ENCODE data around the gene HLA-DOA. TPM values are rescaled to one million over a fixed set of nuclear protein-coding genes. Genes with fewer than 3 reads are reported as not detected.

HLA-DOA gene
- total RNA-seq, 1 experiment from 2014 or later, result not detected

GRCh38 chr6:33000055-33000454 lies 9.3 kb downstream of the HLA-DOA start:
- Histone ChIP-seq H3K4me3 (ENCODE audit: low read depth, low read length) (no peak overlapping the region), H3K4me1 (no peaks in the 10 kb centered on the region), H3K9me3 (no peaks in the 10 kb centered on the region), H3K36me3 (ENCODE audit: control insufficient read depth, insufficient read depth, low read length) (no peaks in the 10 kb centered on the region), H3K27me3 (replicated peaks; ENCODE audit: control insufficient read depth, insufficient read depth, low read length) (no peaks in the 10 kb centered on the region; the same call in 1 of the 2 replicates)
- ChIA-PET POLR2A (no interaction called here), CTCF (no interaction called here)
- H3K4me3 Mint-ChIP-seq (ENCODE audit: unreplicated experiment), result no peak overlapping the region
- H3K27ac Mint-ChIP-seq (ENCODE audit: unreplicated experiment), result no peak overlapping the region
- H3K36me3 Mint-ChIP-seq (ENCODE audit: insufficient read depth, unreplicated experiment), result no peaks in the 10 kb centered on the region
- H3K27me3 Mint-ChIP-seq (ENCODE audit: insufficient read depth, unreplicated experiment), result peaks cover 28% of the 10 kb centered on the region
- intact Hi-C loops (cut with micrococcal nuclease; ENCODE audit: unreplicated experiment), result no loop called here
- DNase-seq, result peak in 1 of 2 experiments; percentile 48
- no TSS peak for BruUV-seq (replicated peaks)
- H3K4me1 Mint-ChIP-seq (ENCODE audit: low read depth, unreplicated experiment), result no peaks in the 10 kb centered on the region
- no peaks in the 10 kb centered on the region for H3K9me3 Mint-ChIP-seq (ENCODE audit: unreplicated experiment)
- peak; percentile 28 to 56 for TF ChIP-seq CTCF (IDR thresholded peaks at IDR 0.05; ENCODE audit: insufficient read depth in 1 of 2, low read depth in 1 of 2, low read length in 1 of 2, severe bottlenecking in 1 of 2, unreplicated experiment in 1 of 2)

GRCh38 chr6:32995448-32995847 lies 13.9 kb downstream of the HLA-DOA start:
- Mint-ChIP-seq H3K27ac (ENCODE audit: unreplicated experiment) (no peak overlapping the region), H3K4me3 (ENCODE audit: unreplicated experiment) (no peak overlapping the region), H3K27me3 (ENCODE audit: insufficient read depth, unreplicated experiment) (peaks cover 16% of the 10 kb centered on the region), H3K4me1 (ENCODE audit: low read depth, unreplicated experiment) (no peaks in the 10 kb centered on the region), H3K36me3 (ENCODE audit: insufficient read depth, unreplicated experiment) (no peaks in the 10 kb centered on the region), H3K9me3 (ENCODE audit: unreplicated experiment) (no peaks in the 10 kb centered on the region)
- Histone ChIP-seq H3K9me3 (no peaks in the 10 kb centered on the region), H3K4me1 (no peaks in the 10 kb centered on the region), H3K4me3 (ENCODE audit: low read depth, low read length) (no peak overlapping the region), H3K27me3 (replicated peaks; ENCODE audit: control insufficient read depth, insufficient read depth, low read length) (no peaks in the 10 kb centered on the region), H3K36me3 (ENCODE audit: control insufficient read depth, insufficient read depth, low read length) (no peaks in the 10 kb centered on the region)
- DNase-seq, result no peak
- intact Hi-C loops (cut with micrococcal nuclease; ENCODE audit: unreplicated experiment), result no loop called here
- no peak for TF ChIP-seq CTCF (IDR thresholded peaks at IDR 0.05; ENCODE audit: insufficient read depth in 1 of 2, low read depth in 1 of 2, low read length in 1 of 2, severe bottlenecking in 1 of 2, unreplicated experiment in 1 of 2)
- no TSS peak for BruUV-seq (replicated peaks)
- ChIA-PET POLR2A (no interaction called here), CTCF (interaction anchor here (1.3 kb wide), 1 partner anchor 11 kb away, joined by 4 read pairs; no protein-coding TSS in a partner anchor)

DNA sequence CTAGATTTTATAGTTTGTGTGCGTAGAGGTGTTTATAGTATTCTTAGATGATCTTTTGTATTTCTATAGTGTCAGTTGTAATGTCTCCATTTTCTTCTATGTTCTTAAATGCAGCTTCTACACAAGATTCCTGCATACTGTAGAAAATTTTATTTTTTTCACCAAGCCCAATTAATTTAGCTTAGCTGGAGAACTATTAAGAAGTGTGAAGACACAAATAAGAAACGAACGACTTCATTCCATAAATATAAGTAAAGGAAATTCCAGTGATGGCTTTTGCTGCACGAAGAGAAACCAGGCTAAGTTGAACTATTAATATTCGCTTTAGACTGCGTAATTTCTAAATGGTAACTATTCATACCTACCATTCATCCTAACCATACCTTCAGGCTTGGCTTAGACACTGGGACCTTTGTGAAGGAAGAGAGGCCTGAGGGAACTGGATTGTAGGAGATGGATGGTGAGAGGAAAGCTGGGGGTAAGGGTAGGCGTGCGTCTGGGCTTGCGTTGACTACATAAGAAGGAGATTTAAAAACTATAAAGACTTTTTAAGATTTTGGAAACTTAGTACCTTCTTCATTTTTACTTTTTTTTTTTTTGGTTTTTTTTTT lies 15.9 kb downstream of the HLA-DOA start:
- intact Hi-C loops (cut with micrococcal nuclease; ENCODE audit: unreplicated experiment), result no loop called here
- Mint-ChIP-seq H3K9me3 (ENCODE audit: unreplicated experiment) (no peaks in the 10 kb centered on the region), H3K27me3 (ENCODE audit: insufficient read depth, unreplicated experiment) (peaks cover 10% of the 10 kb centered on the region), H3K4me3 (ENCODE audit: unreplicated experiment) (no peak overlapping the region), H3K36me3 (ENCODE audit: insufficient read depth, unreplicated experiment) (no peaks in the 10 kb centered on the region), H3K4me1 (ENCODE audit: low read depth, unreplicated experiment) (no peaks in the 10 kb centered on the region), H3K27ac (ENCODE audit: unreplicated experiment) (no peak overlapping the region)
- no TSS peak for BruUV-seq (replicated peaks)
- no peak for TF ChIP-seq CTCF (IDR thresholded peaks at IDR 0.05; ENCODE audit: insufficient read depth in 1 of 2, low read depth in 1 of 2, low read length in 1 of 2, severe bottlenecking in 1 of 2, unreplicated experiment in 1 of 2)
- Histone ChIP-seq H3K9me3 (no peaks in the 10 kb centered on the region), H3K36me3 (ENCODE audit: control insufficient read depth, insufficient read depth, low read length) (no peaks in the 10 kb centered on the region), H3K27me3 (replicated peaks; ENCODE audit: control insufficient read depth, insufficient read depth, low read length) (no peaks in the 10 kb centered on the region), H3K4me3 (ENCODE audit: low read depth, low read length) (no peak overlapping the region), H3K4me1 (no peaks in the 10 kb centered on the region)
- ChIA-PET CTCF (no interaction called here), POLR2A (no interaction called here)
- DNase-seq, result no peak

Data from Caco-2 (cell line).